CD4-positive, CD25-positive, alpha-beta regulatory T cell (primary cell): ENCODE data around the gene RET. TPM values are rescaled to one million over a fixed set of nuclear protein-coding genes. Genes with fewer than 3 reads are reported as not detected.

Experiments
- ATAC-seq, 2 donors: fragments of 150-1000 bp; cut with Tn5 transposase; one replicate each; pipeline ENCODE4 v1.10.0; 2021; ENCODE audit warnings: low read depth in 2 of 2, moderate number of reproducible peaks in 2 of 2, moderate library complexity in 1 of 2
- DNase-seq, 3 donors: peaks; one replicate each; pipeline versions ENCODE4 v3.0.0 to v3.0.0-alpha.2; 2012 to 2022; ENCODE audit warnings: mixed read lengths in 1 of 3
- H3K27ac ChIP-seq: one replicate; pipeline ENCODE4 v1.7.0; 2013; ENCODE audit warnings: mild to moderate bottlenecking, low read length; ENCODE audit not compliant: insufficient read depth, poor library complexity, severe bottlenecking
- H3K27me3 ChIP-seq: one replicate; pipeline ENCODE4 v1.7.0; 2013; ENCODE audit warnings: low read length; ENCODE audit not compliant: control insufficient read depth, insufficient read depth
- H3K36me3 ChIP-seq: one replicate; pipeline ENCODE4 v1.7.0; 2013; ENCODE audit warnings: mild to moderate bottlenecking, low read length, moderate library complexity; ENCODE audit not compliant: control insufficient read depth, insufficient read depth
- H3K4me1 ChIP-seq: 2 replicates; pipeline ENCODE4 v1.7.0; 2013; ENCODE audit warnings: mild to moderate bottlenecking, low read length; ENCODE audit not compliant: insufficient read depth, control insufficient read depth, poor library complexity, severe bottlenecking
- H3K4me3 ChIP-seq: one replicate; pipeline ENCODE4 v1.7.0; 2013; ENCODE audit warnings: low read depth, mild to moderate bottlenecking, low read length, moderate library complexity
- H3K9me3 ChIP-seq, 2 experiments: 1 replicate in 1 of 2; 2 replicates in 1 of 2; pipeline ENCODE4 v1.7.0; 2013; ENCODE audit warnings: low read length in 2 of 2, mild to moderate bottlenecking in 1 of 2, moderate library complexity in 1 of 2; ENCODE audit not compliant: control insufficient read depth in 2 of 2
- H3K27ac Mint-ChIP-seq, 3 donors: one replicate each; pipeline ENCODE4 v1.8.0; 2020 to 2022; ENCODE audit warnings: mild to moderate bottlenecking in 3 of 3, mixed read lengths in 3 of 3, moderate library complexity in 2 of 3
- H3K27me3 Mint-ChIP-seq: one replicate; pipeline ENCODE4 v1.8.0; 2022; ENCODE audit warnings: mild to moderate bottlenecking, mixed read lengths
- H3K36me3 Mint-ChIP-seq: one replicate; pipeline ENCODE4 v1.8.0; 2020; ENCODE audit warnings: mixed read lengths
- H3K4me1 Mint-ChIP-seq, 4 donors: one replicate each; pipeline ENCODE4 v1.8.0; 2020 to 2022; ENCODE audit warnings: mixed read lengths in 4 of 4, mild to moderate bottlenecking in 1 of 4
- H3K4me3 Mint-ChIP-seq, 4 donors: one replicate each; pipeline ENCODE4 v1.8.0; 2020 to 2022; ENCODE audit warnings: mild to moderate bottlenecking in 4 of 4, mixed read lengths in 4 of 4, moderate library complexity in 3 of 4
- H3K9me3 Mint-ChIP-seq, 7 donors: one replicate each; pipeline ENCODE4 v1.8.0; 2020 to 2022; ENCODE audit warnings: mixed read lengths in 7 of 7, mild to moderate bottlenecking in 3 of 7, moderate library complexity in 2 of 7
- polyA plus RNA-seq, 4 donors: library from polyadenylated mRNA; unstranded; fragments of 300-500 nt; fragmentation: Illumina TruSeq; gene quantifications; one replicate each; pipeline ENCODE4 v1.2.3, GENCODE V29; 2021
- total RNA-seq: library from RNA; stranded (reverse); gene quantifications from one replicate; pipeline ENCODE4 v1.2.3, GENCODE V29; 2022

Gene RET
- total and polyA plus RNA-seq, 5 donors from 2014 or later, result 0.37 TPM; not detected in 4

GRCh38 chr10:43078175-43078985 is 1.5 kb downstream of the RET start:
- H3K4me1 Mint-ChIP-seq, result peaks cover 0 to 14% (median 0%) of the 10 kb centered on the region in 4 donors
- no peaks in the 10 kb centered on the region for H3K36me3 Mint-ChIP-seq
- DNase-seq (no peak), ATAC-seq (no peak)
- Histone ChIP-seq H3K4me3 (no peak overlapping the region), H3K36me3 (no peaks in the 10 kb centered on the region), H3K27ac (no peak overlapping the region), H3K4me1 (no peaks in the 10 kb centered on the region), H3K9me3 (no peaks in the 10 kb centered on the region), H3K27me3 (peaks cover 6% of the 10 kb centered on the region)
- H3K4me3 Mint-ChIP-seq, result peak overlapping the region in 1 of 4 donors; percentile 52
- no peaks in the 10 kb centered on the region for H3K9me3 Mint-ChIP-seq
- H3K27ac Mint-ChIP-seq, result no peak overlapping the region
- H3K27me3 Mint-ChIP-seq, result peaks cover 25% of the 10 kb centered on the region

- no peak overlapping the region for H3K27ac ChIP-seq
- Mint-ChIP-seq H3K27me3 (peaks cover 25% of the 10 kb centered on the region), H3K9me3 (no peaks in the 10 kb centered on the region), H3K4me3 (peak overlapping the region in 2 of 4 donors; percentile 41 to 53), H3K36me3 (no peaks in the 10 kb centered on the region), H3K4me1 (peaks cover 0 to 14% (median 0%) of the 10 kb centered on the region in 4 donors), H3K27ac (no peak overlapping the region)
- no peaks in the 10 kb centered on the region for H3K9me3 ChIP-seq
- peaks cover 6% of the 10 kb centered on the region for H3K27me3 ChIP-seq
- no peaks in the 10 kb centered on the region for H3K4me1 ChIP-seq
- H3K36me3 ChIP-seq, result no peaks in the 10 kb centered on the region
- ATAC-seq (no peak), DNase-seq (peak in 1 of 3 donors; percentile 31)
- no peak overlapping the region for H3K4me3 ChIP-seq
These were observed 2.1 kb downstream of the RET start for GRCh38 chr10:43078986-43079273.

GRCh38 chr10:43079856-43080255 is 3.0 kb downstream of the RET start:
- DNase-seq (no peak), ATAC-seq (no peak)
- Mint-ChIP-seq H3K4me1 (peaks cover 0 to 14% (median 0%) of the 10 kb centered on the region in 4 donors), H3K9me3 (no peaks in the 10 kb centered on the region), H3K4me3 (no peak overlapping the region), H3K36me3 (no peaks in the 10 kb centered on the region), H3K27me3 (peaks cover 22% of the 10 kb centered on the region), H3K27ac (no peak overlapping the region)
- Histone ChIP-seq H3K36me3 (no peaks in the 10 kb centered on the region), H3K4me3 (no peak overlapping the region), H3K9me3 (no peaks in the 10 kb centered on the region), H3K4me1 (no peaks in the 10 kb centered on the region), H3K27me3 (peaks cover 6% of the 10 kb centered on the region), H3K27ac (no peak overlapping the region)

- Mint-ChIP-seq H3K27me3 (peaks cover 11% of the 10 kb centered on the region), H3K4me1 (peaks cover 0 to 7% (median 0%) of the 10 kb centered on the region in 4 donors), H3K9me3 (no peaks in the 10 kb centered on the region), H3K27ac (no peak overlapping the region), H3K4me3 (no peak overlapping the region), H3K36me3 (no peaks in the 10 kb centered on the region)
- H3K4me3 ChIP-seq, result no peak overlapping the region
- DNase-seq (no peak), ATAC-seq (no peak)
- no peak overlapping the region for H3K27ac ChIP-seq
- H3K36me3 ChIP-seq, result no peaks in the 10 kb centered on the region
- H3K4me1 ChIP-seq, result no peaks in the 10 kb centered on the region
- H3K27me3 ChIP-seq, result peaks cover 2% of the 10 kb centered on the region
- H3K9me3 ChIP-seq, result no peaks in the 10 kb centered on the region
These were observed 5.2 kb downstream of the RET start for GRCh38 chr10:43082087-43082486.

DNA sequence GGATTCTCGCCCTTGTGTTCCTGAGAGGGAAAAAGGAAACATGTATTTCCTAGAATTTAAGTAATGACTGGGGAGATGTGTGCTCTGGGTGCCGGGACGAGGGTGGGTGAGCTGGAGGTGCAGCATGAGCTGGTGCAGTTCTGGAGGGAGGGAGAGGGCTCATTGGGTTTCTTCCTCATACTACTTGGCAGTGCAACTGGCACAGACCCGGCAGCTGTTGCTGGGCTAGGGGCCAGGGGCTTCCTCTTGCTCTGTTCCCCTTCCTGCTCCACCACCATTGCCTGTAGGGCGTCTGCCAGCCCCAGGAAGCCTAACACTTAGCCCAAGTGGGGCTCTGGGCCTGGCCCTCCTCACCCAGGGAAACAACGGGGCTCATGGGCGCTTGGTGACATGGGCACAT is 5.9 kb downstream of the RET start:
- H3K4me1 ChIP-seq, result no peaks in the 10 kb centered on the region
- no peak overlapping the region for H3K27ac ChIP-seq
- H3K27me3 Mint-ChIP-seq, result peaks cover 17% of the 10 kb centered on the region
- no peaks in the 10 kb centered on the region for H3K9me3 Mint-ChIP-seq
- no peak for DNase-seq
- H3K9me3 ChIP-seq, result no peaks in the 10 kb centered on the region
- no peak overlapping the region for H3K27ac Mint-ChIP-seq
- ATAC-seq, result peak in 1 of 2 donors; percentile 29
- H3K4me3 ChIP-seq, result no peak overlapping the region
- H3K36me3 Mint-ChIP-seq, result no peaks in the 10 kb centered on the region
- H3K36me3 ChIP-seq, result no peaks in the 10 kb centered on the region
- no peak overlapping the region for H3K4me3 Mint-ChIP-seq
- H3K4me1 Mint-ChIP-seq, result peaks cover 0 to 5% (median 0%) of the 10 kb centered on the region in 4 donors
- H3K27me3 ChIP-seq, result peaks cover 2% of the 10 kb centered on the region

DNA sequence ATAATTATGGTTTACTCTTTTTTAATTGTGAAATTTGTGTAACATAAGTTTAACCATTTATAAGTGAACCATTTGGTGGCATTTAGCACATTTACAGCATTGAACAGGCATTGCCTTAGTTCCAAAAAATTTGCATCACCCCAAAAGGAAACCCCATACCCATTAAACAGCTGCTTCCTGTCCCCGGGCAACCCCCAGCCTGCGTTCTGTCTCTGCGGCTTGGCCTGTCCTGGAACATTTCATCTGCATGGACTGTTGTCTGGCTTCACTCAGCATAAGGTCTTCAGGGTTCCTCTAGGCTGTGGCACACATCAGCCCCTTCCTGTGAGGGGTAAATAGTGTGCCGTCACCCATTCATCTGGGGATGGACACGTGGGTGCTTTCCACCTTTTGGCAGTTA is 6.9 kb downstream of the RET start:
- H3K4me1 Mint-ChIP-seq, result peaks cover 0 to 2% (median 0%) of the 10 kb centered on the region in 4 donors
- no peaks in the 10 kb centered on the region for H3K4me1 ChIP-seq
- H3K9me3 ChIP-seq, result no peaks in the 10 kb centered on the region
- no peaks in the 10 kb centered on the region for H3K9me3 Mint-ChIP-seq
- H3K27ac Mint-ChIP-seq, result no peak overlapping the region
- DNase-seq, result no peak
- no peak for ATAC-seq
- H3K36me3 Mint-ChIP-seq, result no peaks in the 10 kb centered on the region
- no peak overlapping the region for H3K4me3 ChIP-seq
- H3K4me3 Mint-ChIP-seq, result no peak overlapping the region
- H3K27ac ChIP-seq, result no peak overlapping the region
- peaks cover 2% of the 10 kb centered on the region for H3K27me3 ChIP-seq
- no peaks in the 10 kb centered on the region for H3K36me3 ChIP-seq
- peaks cover 14% of the 10 kb centered on the region for H3K27me3 Mint-ChIP-seq

GRCh38 chr10:43084812-43085211 is 7.9 kb downstream of the RET start:
- Mint-ChIP-seq H3K36me3 (no peaks in the 10 kb centered on the region), H3K4me1 (no peaks in the 10 kb centered on the region), H3K9me3 (no peaks in the 10 kb centered on the region), H3K27me3 (peaks cover 11% of the 10 kb centered on the region), H3K4me3 (no peak overlapping the region), H3K27ac (no peak overlapping the region)
- no peaks in the 10 kb centered on the region for H3K4me1 ChIP-seq
- DNase-seq (no peak), ATAC-seq (no peak)
- H3K4me3 ChIP-seq, result no peak overlapping the region
- H3K27me3 ChIP-seq, result no peaks in the 10 kb centered on the region
- no peaks in the 10 kb centered on the region for H3K36me3 ChIP-seq
- no peak overlapping the region for H3K27ac ChIP-seq
- no peaks in the 10 kb centered on the region for H3K9me3 ChIP-seq

- H3K9me3 Mint-ChIP-seq, result no peaks in the 10 kb centered on the region
- H3K36me3 ChIP-seq, result no peaks in the 10 kb centered on the region
- H3K27me3 Mint-ChIP-seq, result peaks cover 13% of the 10 kb centered on the region
- H3K4me3 ChIP-seq, result no peak overlapping the region
- H3K4me1 ChIP-seq, result no peaks in the 10 kb centered on the region
- no peaks in the 10 kb centered on the region for H3K4me1 Mint-ChIP-seq
- no peak overlapping the region for H3K27ac ChIP-seq
- no peaks in the 10 kb centered on the region for H3K36me3 Mint-ChIP-seq
- no peak overlapping the region for H3K27ac Mint-ChIP-seq
- DNase-seq (no peak), ATAC-seq (no peak)
- H3K4me3 Mint-ChIP-seq, result no peak overlapping the region
- no peaks in the 10 kb centered on the region for H3K9me3 ChIP-seq
- no peaks in the 10 kb centered on the region for H3K27me3 ChIP-seq
These were observed 9.6 kb downstream of the RET start for GRCh38 chr10:43086321-43086942.
